CD4-positive, alpha-beta T cell treated with Interleukin-17A for 1 hour (primary cell): ENCODE measurements around the gene DOK6.

ENCODE experiments used
- DNase-seq: peaks from one replicate; pipeline ENCODE4 v3.0.0-alpha.2; 2020

Gene DOK6

DNA sequence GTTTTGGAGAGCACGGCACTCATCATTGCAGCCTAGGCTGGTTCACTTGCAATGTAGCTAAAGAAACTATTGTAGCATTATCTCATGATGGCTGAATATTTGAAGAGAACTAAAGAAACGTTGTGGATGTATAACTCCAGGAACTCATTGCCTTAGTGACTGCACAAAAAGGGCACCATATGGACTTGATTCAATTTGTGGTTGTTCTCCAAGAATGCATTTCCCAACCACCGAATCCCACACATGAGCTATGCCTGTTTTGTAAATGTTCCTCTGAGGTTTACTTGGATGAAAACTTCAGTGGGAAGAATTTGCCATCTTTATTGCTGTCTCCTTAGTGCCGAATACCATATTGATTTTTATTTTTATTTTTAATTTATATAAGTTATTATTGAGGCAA lies 43.5 kb downstream of the DOK6 start:
- no peak for DNase-seq

DNA sequence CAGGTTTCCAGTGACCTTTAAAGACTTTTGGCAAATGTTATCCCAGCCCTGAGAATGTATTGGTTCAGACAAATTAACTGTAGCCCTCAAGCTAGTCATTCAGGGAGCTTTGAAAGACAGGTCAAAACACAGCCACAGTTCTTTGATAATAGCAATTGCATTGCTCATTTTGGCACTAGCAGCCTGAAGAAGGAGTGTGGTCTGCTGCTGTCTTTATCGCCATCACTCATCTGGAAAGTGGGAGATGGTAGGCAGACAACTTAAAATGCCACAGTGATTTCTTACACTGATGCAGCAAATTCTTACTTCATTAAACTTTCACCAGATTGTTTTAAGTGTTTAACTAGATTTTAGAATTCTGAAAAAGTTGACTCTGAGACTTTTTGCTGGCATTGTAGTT lies 47.2 kb downstream of the DOK6 start:
- DNase-seq, result no peak

DNA sequence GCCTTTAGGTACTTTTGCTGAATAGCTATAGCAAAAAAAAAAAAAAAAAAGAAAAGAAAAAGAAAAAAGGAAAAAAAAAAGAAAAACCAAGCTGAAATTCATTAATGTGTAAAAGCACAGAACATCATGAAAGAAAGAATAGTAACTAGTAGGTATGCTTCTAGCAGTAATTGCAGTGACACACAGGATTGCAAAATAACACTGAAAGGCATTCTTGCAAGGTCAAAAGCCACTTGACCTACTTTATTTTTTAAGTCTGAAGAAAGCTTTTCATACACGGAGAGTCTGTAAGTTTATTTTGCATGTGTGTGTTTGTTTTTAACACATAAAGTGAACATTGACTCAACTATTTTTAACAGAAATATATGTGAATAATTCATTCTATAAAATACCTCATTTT lies 54.4 kb downstream of the DOK6 start:
- DNase-seq, result no peak

DNA sequence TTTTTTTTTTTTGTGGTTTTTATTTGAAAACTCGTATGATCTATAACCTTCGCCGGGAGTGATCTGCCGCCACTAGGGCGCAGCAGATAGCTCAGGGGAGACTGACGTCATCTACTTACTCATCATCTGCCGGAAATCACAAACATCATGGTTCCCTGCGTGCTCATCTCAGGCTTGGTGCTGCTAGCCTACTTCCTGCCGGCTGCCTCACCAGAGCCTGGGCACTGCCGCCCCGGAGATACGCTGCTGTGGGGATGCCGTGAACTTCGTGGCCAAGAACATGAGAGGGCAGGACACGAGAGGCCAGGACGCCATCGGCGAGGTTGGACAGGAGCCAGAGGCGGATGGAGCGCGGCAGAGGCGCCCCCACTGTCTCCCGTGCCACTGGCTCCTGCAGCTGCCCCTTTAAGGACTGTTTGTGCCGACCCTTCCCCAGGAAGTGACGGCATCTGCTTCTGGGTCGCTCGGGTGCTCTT lies 68.8 kb downstream of the DOK6 start:
- DNase-seq, result peak; percentile 45

DNA sequence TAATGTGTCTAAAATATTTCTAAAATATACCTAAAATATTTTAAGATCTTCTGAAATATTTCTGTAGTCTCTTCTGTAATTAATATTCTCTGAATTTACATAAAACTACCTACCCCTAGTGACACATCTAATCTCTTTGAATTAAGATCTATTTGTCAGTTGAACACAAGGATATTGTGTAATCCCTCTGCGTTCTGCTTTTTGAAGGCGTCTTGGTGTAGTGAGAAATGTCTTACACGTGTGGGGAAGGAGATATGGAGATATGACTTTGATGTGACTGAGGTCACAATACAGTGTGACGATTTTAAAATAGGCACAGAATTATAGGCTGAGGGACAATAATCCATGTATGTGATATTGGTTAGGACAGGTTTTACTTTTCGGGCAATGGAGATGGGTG lies 79.8 kb downstream of the DOK6 start:
- no peak for DNase-seq

DNA sequence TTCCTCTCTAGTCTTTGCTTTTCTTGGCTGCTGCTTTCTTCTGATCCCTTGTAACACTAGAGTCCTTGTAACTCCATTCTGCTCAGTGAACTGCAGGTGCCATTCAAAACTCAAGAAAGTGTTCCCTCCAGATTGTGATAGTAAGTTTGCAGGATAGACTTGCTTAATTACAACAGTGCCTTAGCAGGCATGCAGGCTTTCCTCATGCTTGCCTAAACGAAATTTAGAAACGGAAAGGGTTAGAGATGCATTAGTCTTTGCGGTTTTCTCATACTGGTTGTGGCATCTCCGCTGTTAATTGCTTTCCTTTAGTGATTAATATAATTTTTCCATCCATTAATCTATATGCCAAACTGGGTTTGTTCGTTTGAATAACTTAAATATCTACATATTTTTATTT lies 82.9 kb downstream of the DOK6 start:
- DNase-seq, result no peak

DNA sequence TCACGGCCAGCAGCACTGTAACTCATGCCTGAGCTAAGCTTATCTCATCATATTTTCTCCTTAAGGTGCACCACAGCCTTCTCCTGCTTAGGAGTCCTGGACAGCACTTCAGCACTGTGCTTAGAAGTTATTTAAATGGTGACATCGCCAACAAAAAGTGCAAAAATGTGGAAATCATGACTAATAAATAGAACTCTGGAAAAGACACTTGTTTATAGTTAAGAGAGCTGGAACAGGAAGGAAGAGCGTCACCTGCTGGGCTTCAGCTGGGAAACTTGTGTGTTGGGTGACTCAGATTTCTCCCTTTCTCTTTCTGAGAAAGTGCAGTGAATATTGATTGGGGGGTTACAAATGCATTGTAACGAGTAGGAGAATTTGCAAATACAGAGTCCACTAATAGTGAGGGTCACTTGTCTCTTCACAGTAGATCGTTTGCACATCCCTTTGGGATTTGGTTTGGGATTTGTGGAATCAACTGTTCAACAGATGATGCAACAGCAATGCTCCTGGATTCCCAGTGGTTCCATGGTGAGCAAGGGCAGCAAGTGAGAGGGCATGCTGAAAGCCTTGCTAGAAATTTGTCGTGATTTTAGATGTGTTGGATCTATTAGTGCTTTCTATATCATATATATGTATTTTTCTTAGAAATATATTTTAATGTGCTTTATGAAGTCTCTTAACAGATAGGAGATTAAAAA lies 84.2 kb downstream of the DOK6 start:
- DNase-seq, result no peak

DNA sequence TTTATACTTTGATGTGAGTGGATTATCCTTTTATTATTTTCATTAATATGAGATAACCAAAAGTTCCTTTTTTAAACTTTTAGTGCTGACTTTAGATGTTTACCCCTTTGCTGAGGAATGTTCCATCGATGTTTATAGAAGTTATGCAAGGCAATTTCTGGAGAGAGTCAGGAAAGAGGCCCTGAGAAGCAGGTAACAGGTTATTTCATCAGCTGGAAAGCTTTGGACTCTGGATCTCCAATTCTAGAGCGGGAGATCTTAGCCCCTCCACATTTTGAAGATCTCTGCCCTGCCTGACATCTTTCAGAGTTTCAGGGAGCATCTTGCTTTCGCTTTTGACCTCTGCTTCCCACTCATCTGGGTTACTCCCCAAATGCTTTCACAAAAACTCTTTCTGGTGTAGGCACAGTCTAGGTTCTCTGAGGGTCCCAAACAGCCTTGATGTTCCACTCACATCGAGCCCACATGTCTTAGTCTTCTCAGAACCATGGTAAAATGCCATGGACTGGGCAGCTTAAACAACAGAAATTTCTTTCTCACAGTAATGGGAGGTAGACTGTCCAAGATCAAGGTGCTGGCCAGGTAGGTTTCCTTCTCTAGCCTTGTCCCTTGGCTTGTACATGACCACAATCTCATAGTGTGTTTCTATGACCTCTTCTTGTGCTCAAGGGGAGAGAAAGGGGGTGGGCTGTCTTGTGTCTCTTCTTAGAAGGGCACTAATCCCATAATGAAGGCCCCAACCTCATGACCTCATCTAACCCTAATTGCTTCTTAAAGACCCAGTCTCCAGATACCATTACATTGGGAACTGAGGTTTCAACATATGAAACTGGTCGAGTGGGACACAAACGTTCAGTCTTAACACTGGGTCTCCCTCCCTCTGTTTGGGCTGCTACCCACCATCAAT lies 87.1 kb downstream of the DOK6 start:
- DNase-seq, result no peak

DNA sequence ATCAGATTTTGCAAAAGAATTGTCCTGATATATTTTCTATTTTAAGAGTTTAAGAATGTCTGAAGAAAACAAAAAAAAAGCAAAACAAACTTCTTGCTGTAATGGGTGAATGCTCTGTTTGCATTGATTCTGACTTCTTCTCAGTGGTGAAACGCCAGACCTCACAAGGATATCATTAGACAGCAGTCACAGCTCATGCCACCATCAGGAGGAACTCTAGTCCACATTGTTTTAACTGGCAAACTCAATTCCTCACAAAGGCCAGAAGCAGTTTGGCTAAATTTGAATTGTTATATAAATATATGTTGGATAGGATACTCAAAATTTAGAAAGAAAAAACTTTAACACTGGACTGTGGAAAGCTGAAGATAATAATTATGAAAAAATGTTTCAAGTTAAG lies 89.4 kb downstream of the DOK6 start:
- no peak for DNase-seq

DNA sequence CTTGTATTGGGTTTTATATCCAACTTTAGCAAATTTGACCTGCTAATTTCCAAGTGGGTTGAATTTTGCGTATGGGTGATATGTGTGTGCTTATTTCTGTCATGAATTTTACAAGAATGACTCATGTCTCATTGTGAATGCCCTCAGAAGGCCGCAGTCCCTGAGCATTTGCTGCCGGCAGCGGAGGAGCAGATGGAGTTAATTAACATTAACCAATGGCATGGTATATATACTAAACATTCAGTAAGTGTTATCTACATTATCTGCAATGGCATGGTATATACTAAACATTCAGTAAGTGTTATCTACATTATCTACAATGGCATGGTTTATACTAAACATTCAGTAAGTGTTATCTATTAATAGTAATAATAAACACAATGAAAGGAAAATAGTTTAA lies 90.1 kb downstream of the DOK6 start:
- DNase-seq, result no peak

DNA sequence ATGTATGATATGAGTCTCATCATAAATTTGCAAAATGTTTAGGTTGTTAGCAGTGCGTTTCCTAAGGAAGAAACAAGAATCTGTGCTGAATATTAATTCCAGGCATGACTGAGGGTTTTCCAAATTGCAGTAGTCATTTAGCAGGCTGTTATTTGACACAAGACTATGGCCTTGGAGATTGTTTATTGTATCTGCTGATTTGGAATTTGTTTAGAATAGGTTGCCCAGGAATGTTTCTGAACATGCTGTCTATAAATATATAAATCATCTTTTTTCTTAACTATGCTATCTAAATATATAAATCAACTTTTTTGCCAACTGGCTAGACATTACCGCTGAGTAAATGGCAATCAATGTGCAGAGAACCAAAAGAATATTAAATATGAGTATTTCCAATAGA lies 90.9 kb downstream of the DOK6 start:
- DNase-seq, result no peak

DNA sequence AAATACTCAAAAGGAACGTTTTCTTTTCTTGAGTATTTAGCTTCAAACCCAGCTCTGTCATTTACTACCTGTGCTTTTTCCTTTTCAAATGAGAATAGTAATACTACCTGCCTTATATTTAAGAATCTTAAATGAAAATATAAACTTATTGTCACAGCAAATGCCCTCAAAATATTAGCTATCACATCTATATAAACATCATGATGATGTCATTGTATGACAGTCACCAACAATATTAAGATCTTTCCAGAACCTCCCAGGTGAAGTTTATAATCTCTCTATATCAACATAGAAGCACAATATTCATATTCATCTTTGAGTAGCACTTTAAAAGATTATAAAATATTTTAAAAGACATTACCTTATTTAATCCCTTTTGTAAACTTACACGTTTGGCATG lies 92.2 kb downstream of the DOK6 start:
- DNase-seq, result no peak

DNA sequence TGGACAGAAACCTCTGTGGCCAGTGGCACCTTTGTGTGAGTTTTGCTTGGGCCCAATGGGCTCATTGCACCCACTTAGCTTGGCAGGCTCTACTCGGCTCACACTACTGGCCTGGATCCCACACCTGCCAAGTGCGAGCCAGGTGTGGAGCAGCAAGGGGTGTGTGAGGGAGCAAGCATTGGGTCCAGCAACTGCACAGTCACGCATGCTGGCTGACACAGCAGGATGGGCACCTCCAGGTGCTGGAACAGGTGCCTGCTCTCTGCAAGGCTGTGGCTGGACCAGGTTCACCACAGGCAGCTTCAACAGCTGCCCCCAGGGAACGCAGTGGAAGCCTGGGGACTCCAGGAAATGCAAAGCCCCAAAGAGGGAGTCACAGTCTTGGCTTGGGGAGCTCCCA lies 94.2 kb downstream of the DOK6 start:
- DNase-seq, result no peak

DNA sequence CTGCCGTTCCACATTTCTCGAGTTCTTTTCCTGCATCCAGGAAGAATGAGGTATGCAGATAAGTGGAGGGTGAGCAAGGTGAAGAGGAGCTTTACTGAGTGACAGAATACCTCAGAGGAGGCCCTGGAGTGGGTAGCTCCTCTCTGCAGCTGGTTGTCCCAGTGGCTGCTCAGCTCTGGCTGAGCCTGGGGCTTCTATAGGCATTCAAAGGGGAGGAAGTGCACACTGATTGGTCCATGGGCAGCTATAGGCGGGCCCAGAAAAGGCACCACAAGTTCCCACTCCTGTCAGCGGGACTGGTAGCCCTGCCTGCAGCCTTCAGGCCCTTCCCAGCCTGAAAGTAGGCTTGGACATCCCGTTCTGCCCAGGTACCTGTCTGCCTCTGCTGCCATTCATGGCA lies 94.7 kb downstream of the DOK6 start:
- DNase-seq, result no peak

DNA sequence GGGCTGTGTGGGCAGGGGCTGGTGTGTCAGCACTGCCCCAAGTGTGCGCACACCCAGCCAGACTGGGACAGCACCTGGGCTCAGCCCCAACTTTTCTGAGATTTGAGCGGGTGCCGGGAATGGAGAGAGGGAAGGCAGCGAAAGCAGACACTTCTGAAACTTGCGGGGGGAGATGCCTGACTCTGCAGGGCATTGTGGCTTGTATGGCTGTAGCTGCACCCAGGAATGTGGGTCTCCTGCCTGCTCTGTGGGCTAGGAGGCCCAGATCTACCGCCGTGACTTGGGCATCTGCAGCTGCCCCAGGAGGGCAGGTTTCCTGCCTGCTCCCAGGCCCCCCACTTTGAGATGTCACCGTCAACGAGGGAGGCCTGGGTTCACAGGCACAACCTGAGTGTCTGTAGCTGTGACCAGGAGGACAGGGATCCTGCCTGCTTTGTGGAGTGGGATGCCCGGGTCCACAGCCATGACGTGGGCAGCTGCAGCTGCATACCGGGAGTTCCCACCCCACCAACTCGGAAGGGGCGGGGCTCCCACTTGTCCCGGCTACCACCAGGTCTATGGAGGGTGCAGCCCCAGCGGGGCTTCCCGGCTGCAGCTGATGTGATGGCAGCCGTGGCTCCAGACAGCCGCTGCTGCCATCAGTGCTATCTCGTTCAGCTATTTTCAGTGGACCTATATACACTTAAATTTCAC lies 95.3 kb downstream of the DOK6 start:
- no peak for DNase-seq

DNA sequence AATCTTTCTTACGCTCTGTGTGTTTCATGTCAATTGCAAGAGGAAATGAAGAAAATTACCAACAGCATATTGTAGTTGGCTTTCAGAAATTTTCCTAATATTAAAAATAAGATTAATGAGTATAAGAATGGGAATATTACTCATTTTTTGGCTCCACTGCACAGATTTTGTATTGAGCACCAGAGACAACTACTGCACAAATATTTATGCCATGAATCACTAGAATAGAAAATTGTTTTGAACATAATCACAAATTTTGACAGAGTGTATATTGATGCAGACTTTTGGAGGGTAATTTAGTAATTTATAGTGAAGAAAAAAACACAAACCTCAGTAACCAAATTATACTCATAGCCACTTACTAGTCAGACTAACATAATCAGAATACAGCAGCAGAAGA lies 118.3 kb downstream of the DOK6 start:
- no peak for DNase-seq

DNA sequence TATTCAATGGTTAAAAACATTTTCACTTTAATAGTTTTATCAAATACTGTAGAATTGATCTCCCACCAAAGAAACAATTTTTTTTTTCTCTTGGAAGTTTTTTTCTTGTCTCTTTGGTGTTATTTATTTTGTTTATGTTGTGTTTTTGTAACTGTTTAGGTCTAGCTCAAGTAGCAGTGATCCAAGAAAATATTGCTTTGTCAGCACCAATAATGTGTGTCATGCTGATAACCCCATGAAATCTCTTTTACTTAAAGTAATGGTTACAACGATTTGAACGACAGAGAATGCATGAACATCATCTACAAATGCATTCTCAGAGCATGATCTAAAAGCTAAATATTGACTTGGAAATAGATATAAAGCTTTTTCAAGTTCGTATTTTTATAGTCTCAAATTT lies 122.9 kb downstream of the DOK6 start:
- DNase-seq, result no peak

DNA sequence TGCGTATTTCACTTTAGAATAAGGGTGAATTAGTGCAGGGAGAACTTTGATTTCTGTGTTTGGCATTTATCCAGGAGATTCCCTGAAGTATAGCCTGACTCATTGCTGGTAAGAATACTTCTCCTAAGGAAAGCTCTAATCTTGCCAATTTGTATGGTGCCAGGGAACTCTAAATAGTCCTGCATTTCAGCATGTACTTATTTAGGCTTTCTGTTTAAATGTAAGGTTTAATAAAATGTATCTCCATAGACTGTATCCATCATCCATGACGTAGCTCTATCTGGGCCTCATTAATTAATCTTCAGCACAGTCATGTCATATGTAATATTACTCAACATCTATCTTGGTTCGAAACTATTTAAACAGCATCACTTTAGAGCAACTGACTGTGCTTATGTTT lies 127.7 kb downstream of the DOK6 start:
- no peak for DNase-seq

DNA sequence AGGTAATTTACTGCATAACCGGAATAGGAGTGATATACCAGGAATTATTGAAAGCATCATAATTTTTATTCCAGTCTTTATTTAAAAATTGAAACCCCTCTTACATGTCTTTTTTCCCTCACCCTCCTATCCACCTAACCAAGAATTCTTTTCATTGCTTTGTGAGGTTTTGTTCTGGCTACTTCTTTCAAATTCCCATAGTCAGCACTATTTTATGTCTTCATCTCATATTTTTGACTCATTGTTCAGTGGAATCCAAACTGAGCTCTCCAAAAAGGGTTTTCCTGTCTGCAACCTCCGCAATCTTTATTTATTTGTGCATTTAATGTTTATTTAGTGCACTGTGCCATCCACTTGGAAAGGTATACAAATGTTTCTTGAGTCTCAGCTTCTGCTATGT lies 128.5 kb downstream of the DOK6 start:
- no peak for DNase-seq

DNA sequence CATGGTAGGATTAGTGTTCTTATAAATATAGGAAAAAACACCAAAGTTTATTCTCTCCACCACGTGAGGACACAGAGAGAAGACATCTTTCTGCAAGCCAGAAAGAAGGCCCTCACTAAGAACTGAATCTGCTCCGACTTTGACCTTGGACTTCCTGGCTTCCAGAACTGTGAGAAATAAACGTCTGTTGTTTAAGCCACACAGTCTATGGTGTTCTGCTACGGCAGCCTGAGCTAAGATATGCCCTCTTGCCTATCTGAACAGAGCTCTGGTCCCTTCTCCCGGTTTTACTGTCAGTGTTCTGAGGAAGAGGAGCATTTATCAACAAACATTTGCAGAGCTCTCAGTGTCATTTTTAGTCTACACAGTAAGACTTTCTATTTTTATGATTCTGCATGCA lies 131.3 kb downstream of the DOK6 start:
- DNase-seq, result no peak

DNA sequence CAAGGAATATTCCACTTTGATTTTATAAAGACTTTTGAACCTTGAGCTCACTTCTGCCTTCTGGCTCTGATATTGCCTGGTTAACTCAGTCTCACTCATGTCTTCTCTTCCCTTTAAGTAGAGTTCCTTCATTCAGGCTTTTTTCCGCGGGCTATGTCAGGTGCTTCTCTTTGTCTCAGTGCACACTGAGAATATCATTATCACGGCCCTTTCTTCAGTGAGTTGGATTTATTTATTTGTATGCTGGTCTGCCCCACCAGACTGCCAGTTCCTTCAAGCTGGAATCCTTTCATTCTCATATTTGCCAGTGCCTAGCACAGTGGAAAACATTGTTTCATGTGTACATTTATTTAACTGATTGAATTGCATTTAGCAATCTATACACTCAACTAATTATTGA lies 136.5 kb downstream of the DOK6 start:
- no peak for DNase-seq

DNA sequence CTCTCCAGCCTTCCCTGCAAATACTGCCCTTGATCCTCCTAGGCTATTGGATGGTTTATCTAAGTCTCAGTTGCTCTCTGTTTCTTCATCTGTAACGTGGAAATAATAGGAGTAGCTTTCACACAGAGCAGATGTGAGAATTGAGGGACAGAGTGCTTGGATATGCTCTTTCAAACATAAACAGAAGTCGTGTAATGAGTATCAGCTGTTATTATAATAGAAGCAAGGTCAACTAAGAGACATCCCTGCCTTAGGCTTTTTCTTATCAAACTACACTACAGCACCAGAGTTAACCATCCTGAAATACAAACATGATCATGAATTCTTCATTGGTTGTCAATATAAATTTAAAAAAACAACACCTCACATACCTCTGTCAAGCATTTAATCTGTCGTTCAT lies 138.2 kb downstream of the DOK6 start:
- DNase-seq, result no peak

DNA sequence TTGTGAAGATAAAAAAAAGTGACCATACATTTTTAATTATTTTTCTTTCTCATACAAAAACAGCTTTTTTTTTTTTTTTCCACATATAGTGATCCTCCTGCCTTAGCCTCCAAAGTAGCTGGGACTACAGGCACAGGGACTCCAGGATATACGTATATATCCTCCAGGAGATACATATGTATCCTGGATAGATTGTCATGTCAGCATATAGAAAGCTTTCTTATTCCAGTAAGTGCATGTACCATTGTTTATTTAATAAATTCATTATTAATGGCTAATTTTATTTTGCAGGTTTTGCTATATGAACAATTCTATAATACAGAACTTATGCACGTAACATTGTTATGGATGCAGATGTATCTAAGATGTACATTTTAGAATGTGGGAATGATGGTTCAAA lies 138.7 kb downstream of the DOK6 start:
- DNase-seq, result no peak

DNA sequence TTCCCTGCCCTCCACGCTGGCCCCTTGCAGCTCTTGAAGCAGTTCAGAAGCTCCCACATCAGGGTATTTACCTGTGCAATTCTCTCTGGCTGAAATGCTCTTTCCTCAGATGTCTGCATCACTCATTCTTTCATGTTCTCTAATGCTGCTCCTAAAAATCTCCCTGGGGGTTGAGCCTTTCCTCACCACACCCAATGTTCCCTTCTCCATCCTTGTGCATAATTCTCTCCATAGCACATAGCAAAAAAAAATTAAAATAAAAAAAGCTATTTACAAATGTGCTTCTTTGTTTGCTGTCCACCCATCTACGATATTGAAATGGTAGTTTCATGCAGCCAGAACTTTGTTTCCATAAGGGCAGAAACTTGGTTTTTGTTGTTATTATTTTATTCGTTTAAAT lies 155.5 kb downstream of the DOK6 start:
- no peak for DNase-seq
